Kasumi-1 (cell line): ENCODE results near the gene HNRNPD.
"Not testable (repeated sequence)": the region's sequence is repeated elsewhere in the genome, so short reads cannot be mapped to it uniquely, and the experiment has no call there.

Experiments
- DNase-seq, 2 experiments: peaks; one replicate each; lab custom pipeline; 2025; lab: John Stamatoyannopoulos, UW

HNRNPD gene

GRCh38 chr4:82372517-82373485 is 990 bp downstream of the HNRNPD start:
- peak; percentile 84 to 87 for DNase-seq

GRCh38 chr4:82371497-82371896 is 2.3 kb downstream of the HNRNPD start:
- peak in 1 of 2 experiments; percentile 45 for DNase-seq

- DNase-seq: no peak
These were observed 6.2 kb downstream of the HNRNPD start for GRCh38 chr4:82367438-82368097.

GRCh38 chr4:82366431-82366830 is 7.4 kb downstream of the HNRNPD start:
- DNase-seq: not testable (repeated sequence)

GRCh38 chr4:82363896-82364487 is 9.8 kb downstream of the HNRNPD start:
- DNase-seq: no peak

GRCh38 chr4:82362565-82362964 is 11.2 kb downstream of the HNRNPD start:
- DNase-seq: no peak

GRCh38 chr4:82360298-82361177 is 13.3 kb downstream of the HNRNPD start:
- peak; percentile 55 to 74 for DNase-seq

GRCh38 chr4:82358847-82359246 is 14.9 kb downstream of the HNRNPD start:
- peak in 1 of 2 experiments; percentile 26 for DNase-seq

- no peak for DNase-seq
These were observed 16.2 kb downstream of the HNRNPD start for GRCh38 chr4:82357640-82358039.

GRCh38 chr4:82354788-82355187 is 19.0 kb downstream of the HNRNPD start:
- DNase-seq: no peak

GRCh38 chr4:82352825-82353366 is 20.9 kb downstream of the HNRNPD start:
- DNase-seq: no peak

GRCh38 chr4:82352118-82352824 is 21.5 kb downstream of the HNRNPD start:
- DNase-seq: no peak

- no peak for DNase-seq
These were observed 27.7 kb downstream of the HNRNPD start for GRCh38 chr4:82346126-82346525.

GRCh38 chr4:82335043-82335442 is 38.7 kb downstream of the HNRNPD start:
- no peak for DNase-seq

- DNase-seq: peak; percentile 22 to 32
These were observed 40.1 kb downstream of the HNRNPD start for GRCh38 chr4:82333641-82334040.

GRCh38 chr4:82331814-82332213 is 42.0 kb downstream of the HNRNPD start:
- no peak for DNase-seq

GRCh38 chr4:82320351-82320750 is 53.4 kb downstream of the HNRNPD start:
- no peak for DNase-seq

- not testable (repeated sequence) for DNase-seq
These were observed 70.7 kb downstream of the HNRNPD start for GRCh38 chr4:82303063-82303462.
